Activated gamma-delta T cell treated with anti-CD3 and anti-CD28 coated beads, Interleukin-2, amount 50 U/mL, for 16 hours (primary cell): Measurements from ENCODE around the gene RSRC1.
"Not testable (repeated sequence)": the region's sequence is repeated elsewhere in the genome, so short reads cannot be mapped to it uniquely, and the experiment has no call there.

Experiments used
- DNase-seq: peaks from one replicate; pipeline ENCODE4 v3.0.0-alpha.2; 2020; ENCODE audit warnings: low read depth

The RSRC1 gene

DNA sequence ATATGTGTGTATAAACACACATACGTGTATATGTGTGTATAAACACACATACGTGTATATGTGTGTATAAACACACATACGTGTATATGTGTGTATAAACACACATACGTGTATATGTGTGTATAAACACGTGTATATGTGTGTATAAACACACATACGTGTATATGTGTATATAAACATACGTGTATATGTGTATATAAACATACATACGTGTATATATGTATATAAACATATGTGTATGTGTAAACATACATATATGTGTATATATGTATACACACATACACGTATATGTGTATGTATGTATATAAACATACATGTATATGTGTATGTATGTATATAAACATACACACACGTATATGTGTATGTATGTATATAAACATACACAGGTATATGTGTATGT, 119.1 kb downstream of the RSRC1 start:
- DNase-seq, result not testable (repeated sequence)

- no peak for DNase-seq
These were observed 123.9 kb downstream of the RSRC1 start for GRCh38 chr3:158233791-158234190.

- DNase-seq, result no peak
These were observed 134.4 kb downstream of the RSRC1 start for GRCh38 chr3:158244274-158244673.

DNA sequence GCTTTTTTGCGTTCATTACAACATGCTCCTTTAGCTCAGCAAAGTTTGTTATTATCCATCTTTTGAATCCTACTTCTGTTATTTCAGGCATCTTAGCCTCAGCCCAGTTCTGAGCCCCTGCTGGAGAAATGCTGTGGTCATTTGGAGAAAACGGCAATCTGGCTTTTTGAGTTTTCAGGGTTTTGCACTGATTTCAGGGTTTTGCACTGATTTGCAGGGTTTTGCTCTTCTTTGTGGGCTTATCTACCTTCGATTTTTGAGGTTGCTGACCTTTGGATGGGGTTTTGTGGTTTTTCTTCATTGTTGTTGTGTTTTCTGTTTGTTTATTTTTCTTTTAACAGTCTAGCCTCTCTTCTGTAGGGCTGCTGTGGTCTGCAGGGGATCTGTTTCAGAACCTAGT, 137.4 kb downstream of the RSRC1 start:
- no peak for DNase-seq

GRCh38 chr3:158248261-158248660, 138.4 kb downstream of the RSRC1 start:
- DNase-seq, result no peak

- DNase-seq, result no peak
These were observed 139.3 kb downstream of the RSRC1 start for GRCh38 chr3:158249183-158249582.

- DNase-seq, result no peak
These were observed 148.7 kb downstream of the RSRC1 start for GRCh38 chr3:158258619-158259018.

GRCh38 chr3:158260392-158260791, 150.5 kb downstream of the RSRC1 start:
- DNase-seq, result no peak

- DNase-seq, result no peak
These were observed 151.6 kb downstream of the RSRC1 start for GRCh38 chr3:158261371-158261991.

- DNase-seq, result no peak
These were observed 155.0 kb downstream of the RSRC1 start for GRCh38 chr3:158264894-158265293.

DNA sequence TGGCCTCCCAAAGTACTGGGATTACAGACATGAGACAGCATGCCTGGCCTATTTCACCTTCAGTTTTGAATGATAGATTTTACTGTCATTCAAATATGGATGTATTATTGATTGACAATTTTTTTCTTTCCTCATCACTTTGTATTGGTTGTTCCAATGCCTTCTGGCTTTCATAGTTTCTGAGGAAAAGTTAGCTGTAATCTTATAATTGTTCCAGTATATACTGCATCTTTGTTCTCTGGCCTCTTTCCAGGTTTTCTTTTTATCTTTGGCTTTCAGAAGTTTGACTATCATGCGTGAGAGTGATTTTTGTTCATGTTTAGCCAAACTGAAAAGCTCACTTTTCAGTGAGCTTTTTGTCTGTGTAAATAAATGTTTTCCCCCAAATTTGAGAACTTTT, 157.1 kb downstream of the RSRC1 start:
- no peak for DNase-seq

GRCh38 chr3:158269942-158270341, 160.1 kb downstream of the RSRC1 start:
- no peak for DNase-seq

DNA sequence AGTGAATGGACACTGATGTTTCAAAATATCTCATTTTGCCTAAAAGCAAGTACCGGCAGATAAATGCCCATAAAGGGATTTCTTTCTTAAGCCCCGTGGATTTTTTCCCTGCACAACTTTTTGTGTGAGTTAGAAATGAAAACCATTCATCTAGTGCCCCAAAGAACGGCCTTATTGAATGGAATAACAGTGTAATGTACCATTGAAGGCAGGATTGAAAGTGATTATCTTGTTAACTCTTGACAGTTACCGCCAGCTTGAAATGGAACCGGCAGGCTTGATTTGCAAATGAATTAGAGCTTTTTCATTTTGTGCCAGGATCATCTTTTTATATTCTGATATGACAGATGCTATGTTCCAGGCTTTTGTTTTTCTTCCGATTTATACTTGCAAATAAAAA, 162.2 kb downstream of the RSRC1 start:
- no peak for DNase-seq

DNA sequence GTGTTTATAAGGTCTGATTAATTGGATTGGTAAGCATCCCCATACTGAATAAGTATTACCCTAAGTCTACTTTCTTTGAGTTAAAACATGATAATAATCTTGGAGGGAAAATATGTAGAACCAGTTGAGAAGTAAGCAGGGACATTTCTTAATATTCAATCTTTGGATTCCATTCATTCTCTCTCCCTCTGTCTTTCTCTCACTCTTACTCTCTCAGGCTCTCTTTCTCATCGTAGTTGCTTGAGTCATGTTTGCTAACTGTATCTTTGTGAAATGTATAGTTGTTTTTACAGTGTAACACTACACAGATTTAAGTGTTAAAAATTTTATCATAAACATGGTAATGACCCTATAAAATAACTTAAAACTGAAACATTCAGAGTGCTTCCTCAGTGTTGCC, 163.8 kb downstream of the RSRC1 start:
- no peak for DNase-seq

DNA sequence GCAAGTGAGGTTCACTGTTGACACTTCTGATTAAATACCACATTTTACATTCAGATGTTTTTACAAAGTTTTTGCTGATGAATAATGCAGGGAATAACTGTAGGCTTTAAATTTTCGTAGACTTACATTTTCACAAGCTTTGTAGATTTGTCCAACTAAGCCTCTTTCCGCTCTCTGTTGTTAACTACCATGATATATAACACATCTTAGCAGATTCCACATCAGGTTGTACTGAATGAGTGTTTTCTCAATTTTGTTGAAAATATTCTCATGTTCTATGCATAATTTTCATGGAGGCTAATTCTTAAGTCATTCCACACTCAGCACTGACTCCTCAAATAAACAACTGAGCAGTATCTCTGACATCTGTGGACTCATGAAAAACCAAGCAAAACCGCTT, 168.3 kb downstream of the RSRC1 start:
- DNase-seq, result no peak

DNA sequence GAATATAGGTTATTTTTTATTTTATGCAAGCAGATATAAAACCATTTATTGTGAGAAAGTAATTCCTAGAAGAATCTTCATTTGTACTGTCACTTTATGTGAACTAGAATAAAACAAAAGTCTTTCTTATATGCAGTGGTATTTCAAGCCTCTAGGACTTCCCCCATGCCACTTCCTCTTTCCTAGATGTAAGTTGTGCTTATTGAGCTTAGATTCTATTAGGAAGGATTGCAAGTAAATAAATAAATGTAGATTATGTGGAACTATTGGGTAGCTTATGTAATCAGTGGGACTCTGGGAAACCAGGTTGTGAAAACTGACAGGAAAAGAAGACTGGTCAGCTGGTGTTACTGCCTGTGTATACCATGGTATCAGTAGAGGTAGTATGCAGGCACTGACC, 169.7 kb downstream of the RSRC1 start:
- DNase-seq, result no peak

GRCh38 chr3:158295771-158296170, 185.9 kb downstream of the RSRC1 start:
- DNase-seq, result no peak

DNA sequence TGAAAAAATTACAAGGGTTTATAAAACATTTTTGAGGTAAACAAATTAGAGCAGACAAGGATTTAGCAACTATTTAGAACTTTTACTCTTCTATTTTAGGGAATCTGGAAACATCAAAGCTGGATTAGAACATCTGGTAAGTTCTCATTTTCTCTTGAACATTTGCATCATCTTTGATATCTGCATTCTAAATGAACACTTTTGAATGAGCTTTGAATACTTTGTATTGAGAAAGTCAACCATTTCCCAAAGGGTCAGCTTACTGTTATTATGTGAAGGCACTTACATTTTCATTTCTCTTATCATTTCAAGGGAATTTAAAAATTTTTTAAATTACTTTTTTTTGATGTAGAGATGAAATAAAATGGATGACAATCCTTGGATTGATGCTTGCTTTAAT, 188.1 kb downstream of the RSRC1 start:
- no peak for DNase-seq

GRCh38 chr3:158308236-158308928, 198.5 kb downstream of the RSRC1 start:
- DNase-seq, result no peak

DNA sequence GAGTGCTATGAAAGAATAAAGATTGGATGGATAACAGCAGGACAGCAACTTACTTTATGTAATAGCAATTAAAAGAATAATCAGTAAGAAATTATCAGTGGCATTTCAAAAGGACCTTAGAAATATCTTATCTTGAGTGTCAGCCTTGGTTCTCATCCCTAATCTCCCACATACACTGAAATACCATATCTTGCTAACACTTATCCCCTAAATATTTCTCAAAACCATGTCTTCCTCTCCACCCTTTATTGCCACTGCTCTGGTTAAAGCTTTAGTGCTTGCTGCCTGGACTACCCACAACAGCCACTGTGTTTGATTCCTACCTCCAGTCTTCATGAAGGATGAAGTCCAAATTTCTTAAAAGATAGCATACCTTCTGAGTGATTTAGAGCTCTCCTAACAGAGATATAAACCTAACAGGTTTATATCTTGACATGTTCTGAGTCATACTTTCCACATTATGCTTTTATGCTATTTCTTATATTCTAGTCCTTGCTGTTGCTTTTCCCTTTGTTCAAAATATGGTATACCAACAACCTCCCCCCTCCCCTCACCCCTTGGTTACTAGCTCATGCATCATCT, 202.8 kb downstream of the RSRC1 start:
- DNase-seq, result no peak

GRCh38 chr3:158313338-158313927, 203.5 kb downstream of the RSRC1 start:
- no peak for DNase-seq

- no peak for DNase-seq
These were observed 204.8 kb downstream of the RSRC1 start for GRCh38 chr3:158314426-158315357.
